A673 (cell line): ENCODE results near the gene CES3. TPM values are rescaled to one million over a fixed set of nuclear protein-coding genes. Genes with fewer than 3 reads are reported as not detected.

ENCODE experiments used
- BruUV-seq: library from RNA; stranded (reverse); fragments of 400-500 nt; replicated peaks from 2 replicates; lab custom pipeline; 2021; lab: Mats Ljungman, UMichigan
- CTCF ChIA-PET: fragments of 300-600 bp; sonication (Branson Sonifier 250); formaldehyde crosslinking; loops from one replicate; lab custom pipeline; 2022; ENCODE audit warnings: antibody characterized with exemption; lab: Charles Lee
- POLR2A ChIA-PET: fragments of 300-600 bp; sonication (Branson Sonifier 250); formaldehyde crosslinking; loops from one replicate; lab custom pipeline; 2022; ENCODE audit warnings: antibody characterized with exemption; ENCODE audit not compliant: low non-redundant PET; lab: Charles Lee
- DNase-seq: peaks from one replicate; pipeline ENCODE4 v3.0.0-alpha.2; 2015; ENCODE audit warnings: low spot score
- H3K27ac ChIP-seq: fragments of 200-600 bp; sonication (generic); 2 replicates; pipeline ENCODE4 v1.5.1; 2016; ENCODE audit warnings: mixed run types, low read depth, mild to moderate bottlenecking, mixed read lengths, antibody characterized with exemption, low read length; ENCODE audit not compliant: poor library complexity, severe bottlenecking
- H3K27me3 ChIP-seq: fragments of 200-600 bp; sonication (generic); replicated peaks from 2 replicates; pipeline ENCODE4 v1.6.1; 2017; ENCODE audit warnings: mixed run types, low read depth, mild to moderate bottlenecking, mixed read lengths, antibody characterized with exemption, low read length; ENCODE audit not compliant: insufficient read depth, poor library complexity
- H3K36me3 ChIP-seq: fragments of 200-600 bp; sonication (generic); 2 replicates; pipeline ENCODE4 v1.6.1; 2016; ENCODE audit warnings: mixed run types, mild to moderate bottlenecking, mixed read lengths, antibody characterized with exemption, low read length; ENCODE audit not compliant: insufficient read depth, poor library complexity, severe bottlenecking
- H3K4me1 ChIP-seq: fragments of 200-600 bp; sonication (generic); 2 replicates; pipeline ENCODE4 v1.6.1; 2017; ENCODE audit warnings: mixed run types, mild to moderate bottlenecking, mixed read lengths, antibody characterized with exemption, low read length; ENCODE audit not compliant: insufficient read depth, poor library complexity, severe bottlenecking
- H3K4me3 ChIP-seq: fragments of 200-600 bp; sonication (generic); 2 replicates; pipeline ENCODE4 v1.5.1; 2016; ENCODE audit warnings: low read depth, mixed run types, mild to moderate bottlenecking, mixed read lengths, low read length; ENCODE audit not compliant: poor library complexity, severe bottlenecking
- H3K9me3 ChIP-seq: fragments of 200-600 bp; sonication (generic); 2 replicates; pipeline ENCODE4 v1.6.1; 2016; ENCODE audit warnings: mixed run types, low read depth, mild to moderate bottlenecking, mixed read lengths, antibody characterized with exemption, low read length; ENCODE audit not compliant: poor library complexity, severe bottlenecking
- CTCF ChIP-seq: fragments of 300-800, 200-600 bp; sonication (generic); conservative IDR thresholded peaks from 2 replicates; pipeline ENCODE4 v1.5.1; 2017; ENCODE audit warnings: low read depth, mild to moderate bottlenecking, antibody characterized with exemption, low read length, moderate library complexity, mixed read lengths
- EZH2 ChIP-seq: fragments of 200-600 bp; sonication (generic); IDR thresholded peaks from 2 replicates; pipeline ENCODE4 v1.6.1; 2017; ENCODE audit warnings: borderline replicate concordance, low read depth, mild to moderate bottlenecking, mixed read lengths, antibody characterized with exemption, low read length; ENCODE audit not compliant: poor library complexity, severe bottlenecking
- intact Hi-C: fragments of 100-400 bp; cut with micrococcal nuclease; formaldehyde crosslinking; loops from one replicate; pipeline ENCODE4 v1.10.0; 2022; ENCODE audit not compliant: unreplicated experiment
- total RNA-seq: library from RNA; stranded (reverse); gene quantifications from 2 replicates; pipeline ENCODE4 v1.2.3, GENCODE V29; 2021

The CES3 gene
- total RNA-seq, 1 experiment from 2014 or later: 3.9 TPM

GRCh38 chr16:66960270-66960669 is 796 bp upstream of the CES3 start:
- Histone ChIP-seq H3K27me3 (no peaks in the 10 kb centered on the region), H3K36me3 (no peaks in the 10 kb centered on the region), H3K4me3 (no peak overlapping the region), H3K4me1 (peaks cover 4% of the 10 kb centered on the region), H3K27ac (no peak overlapping the region), H3K9me3 (no peaks in the 10 kb centered on the region)
- no peak for DNase-seq
- TF ChIP-seq CTCF: no peak
- no peak for TF ChIP-seq EZH2
- CTCF ChIA-PET: interaction anchor here (1.2 to 2.6 kb wide), 2 partner anchors 58 to 195 kb away, joined by 3 to 10 read pairs; no protein-coding TSS in a partner anchor
- no TSS peak for BruUV-seq
- intact Hi-C loops: no loop called here
- POLR2A ChIA-PET: no interaction called here

- ChIA-PET POLR2A (interaction anchor here (0.8 kb wide), 1 partner anchor 199 kb away, joined by 3 read pairs; no protein-coding TSS in a partner anchor), CTCF (interaction anchor here (0.5 to 2.6 kb wide), 2 partner anchors 159 to 193 kb away, joined by 3 to 10 read pairs; no protein-coding TSS in a partner anchor)
- Histone ChIP-seq H3K4me3 (no peak overlapping the region), H3K27ac (no peak overlapping the region), H3K27me3 (no peaks in the 10 kb centered on the region), H3K36me3 (no peaks in the 10 kb centered on the region), H3K9me3 (no peaks in the 10 kb centered on the region), H3K4me1 (peaks cover 4% of the 10 kb centered on the region)
- intact Hi-C loops: no loop called here
- no peak for TF ChIP-seq CTCF
- DNase-seq: peak; percentile 37
- no TSS peak for BruUV-seq
These were observed 848 bp downstream of the CES3 start for GRCh38 chr16:66961914-66962313.

- Histone ChIP-seq H3K27me3 (no peaks in the 10 kb centered on the region), H3K9me3 (no peaks in the 10 kb centered on the region), H3K36me3 (no peaks in the 10 kb centered on the region), H3K27ac (no peak overlapping the region), H3K4me3 (no peak overlapping the region), H3K4me1 (peaks cover 4% of the 10 kb centered on the region)
- no peak for TF ChIP-seq CTCF
- no peak for TF ChIP-seq EZH2
- ChIA-PET CTCF (no interaction called here), POLR2A (no interaction called here)
- no TSS peak for BruUV-seq
- intact Hi-C loops: no loop called here
- DNase-seq: no peak
These were observed 3.0 kb downstream of the CES3 start for GRCh38 chr16:66964049-66964448.
